H1 (cell line): Measurements from ENCODE around the gene TBC1D20.
"Not testable (repeated sequence)": the region's sequence is repeated elsewhere in the genome, so short reads cannot be mapped to it uniquely, and the experiment has no call there.

Experiments used
- BACH1 ChIP-seq: IDR thresholded peaks from 2 replicates; pipeline ENCODE4 v1.6.1; 2012; ENCODE audit warnings: low read length, improper control_type of control experiment
- CHD1 ChIP-seq: IDR thresholded peaks from 2 replicates; pipeline ENCODE4 v1.6.1; 2012; ENCODE audit warnings: low read depth, low read length, improper control_type of control experiment
- CHD2 ChIP-seq: IDR thresholded peaks from 2 replicates; pipeline ENCODE4 v1.6.1; 2012; ENCODE audit warnings: low read length, improper control_type of control experiment
- CTCF ChIP-seq, 3 experiments: IDR thresholded peaks; 1 replicate in 2 of 3; 2 replicates in 1 of 3; pipeline versions ENCODE4 v1.5.1 to v1.6.1; 2011; ENCODE audit warnings: low read length in 3 of 3, mild to moderate bottlenecking in 3 of 3, inconsistent platforms in 2 of 3, low read depth in 1 of 3, moderate library complexity in 1 of 3; ENCODE audit not compliant: insufficient read depth in 1 of 3; ENCODE audit errors: control extremely low read depth in 1 of 3
- JUN ChIP-seq: IDR thresholded peaks from 2 replicates; pipeline ENCODE4 v1.6.1; 2011; ENCODE audit warnings: low read depth, mild to moderate bottlenecking, improper control_type of control experiment, low read length
- KDM4A ChIP-seq: IDR thresholded peaks from one replicate; pipeline ENCODE4 v1.7.1; 2012; ENCODE audit warnings: low read depth, mild to moderate bottlenecking, moderate library complexity, low read length, inconsistent platforms; ENCODE audit not compliant: severe bottlenecking
- NANOG ChIP-seq: IDR thresholded peaks from 2 replicates; pipeline ENCODE4 v1.6.1; 2011; ENCODE audit warnings: low read length, low read depth, mild to moderate bottlenecking, inconsistent platforms; ENCODE audit not compliant: insufficient read depth, poor library complexity, severe bottlenecking
- POLR2A ChIP-seq, 2 experiments: IDR thresholded peaks; 1 replicate in 1 of 2; 2 replicates in 1 of 2; pipeline ENCODE4 v1.6.1; 2011; ENCODE audit warnings: low read depth in 2 of 2, low read length in 2 of 2, mild to moderate bottlenecking in 2 of 2; ENCODE audit errors: control extremely low read depth in 1 of 2
- POLR2AphosphoS5 ChIP-seq: IDR thresholded peaks from 2 replicates; pipeline ENCODE4 v1.6.1; 2011; ENCODE audit warnings: low read depth, low read length
- RFX5 ChIP-seq: IDR thresholded peaks from 2 replicates; pipeline ENCODE4 v1.6.1; 2011; ENCODE audit warnings: low read depth, low read length, improper control_type of control experiment, borderline replicate concordance
- SIN3A ChIP-seq, 2 experiments: IDR thresholded peaks in 1 of 2; conservative IDR thresholded peaks in 1 of 2; 2 replicates each; pipeline ENCODE4 v1.6.1; 2011 to 2012; ENCODE audit warnings: low read length in 2 of 2, improper control_type of control experiment in 1 of 2, low read depth in 1 of 2, mild to moderate bottlenecking in 1 of 2
- SP1 ChIP-seq: IDR thresholded peaks from 2 replicates; pipeline ENCODE4 v1.6.1; 2011; ENCODE audit warnings: low read depth, low read length
- TEAD4 ChIP-seq: IDR thresholded peaks from 2 replicates; pipeline ENCODE4 v1.6.1; 2012; ENCODE audit warnings: low read depth, low read length, inconsistent platforms, mixed read lengths

GRCh38 chr20:386634-387033 lies 75.7 kb downstream of the TBC1D20 start:
- TF ChIP-seq POLR2AphosphoS5; TEAD4; CHD1; JUN; CTCF (IDR thresholded peaks at IDR 0.05; ENCODE audit: control extremely low read depth in 1 of 3, insufficient read depth in 1 of 3, low read depth in 1 of 3, low read length in 3 of 3); SIN3A (conservative IDR thresholded peaks at IDR 0.05 in 1 of 2, IDR thresholded peaks at IDR 0.05 in 1 of 2; ENCODE audit: low read depth in 1 of 2, low read length in 2 of 2); POLR2A (IDR thresholded peaks at IDR 0.05; ENCODE audit: control extremely low read depth in 1 of 2, low read depth in 2 of 2, low read length in 2 of 2); SP1; BACH1; NANOG; CHD2; KDM4A; RFX5: not testable (repeated sequence)
